Eye (tissue), 1 donor: ENCODE results near the gene C1orf167.

Experiments used
- DNase-seq: peaks from one replicate; pipeline ENCODE4 v3.0.0-alpha.2; 2015

The C1orf167 gene

GRCh38 chr1:11736746-11737639, 25.0 kb upstream of the C1orf167 start:
- peak; percentile 59 for DNase-seq

- DNase-seq, result no peak
These were observed 23.9 kb upstream of the C1orf167 start for GRCh38 chr1:11738096-11738495.

GRCh38 chr1:11738783-11739182, 23.2 kb upstream of the C1orf167 start:
- DNase-seq, result no peak

GRCh38 chr1:11740258-11741192, 21.5 kb upstream of the C1orf167 start:
- no peak for DNase-seq

GRCh38 chr1:11741482-11741881, 20.5 kb upstream of the C1orf167 start:
- no peak for DNase-seq

GRCh38 chr1:11741919-11742558, 20.0 kb upstream of the C1orf167 start:
- DNase-seq, result no peak

GRCh38 chr1:11744287-11744686, 17.7 kb upstream of the C1orf167 start:
- no peak for DNase-seq

GRCh38 chr1:11746092-11746491, 15.9 kb upstream of the C1orf167 start:
- no peak for DNase-seq

GRCh38 chr1:11746795-11747487, 15.1 kb upstream of the C1orf167 start:
- DNase-seq, result no peak

- DNase-seq, result no peak
These were observed 13.4 kb upstream of the C1orf167 start for GRCh38 chr1:11748294-11749202.

- DNase-seq, result no peak
These were observed 12.7 kb upstream of the C1orf167 start for GRCh38 chr1:11749203-11749689.

GRCh38 chr1:11749996-11750395, 12.0 kb upstream of the C1orf167 start:
- no peak for DNase-seq

GRCh38 chr1:11751087-11751486, 10.9 kb upstream of the C1orf167 start:
- no peak for DNase-seq

- DNase-seq, result peak; percentile 57
These were observed 9.5 kb upstream of the C1orf167 start for GRCh38 chr1:11752359-11753088.

GRCh38 chr1:11753555-11754208, 8.3 kb upstream of the C1orf167 start:
- no peak for DNase-seq

- DNase-seq, result no peak
These were observed 4.9 kb upstream of the C1orf167 start for GRCh38 chr1:11757047-11757446.

GRCh38 chr1:11759791-11760190, 2.2 kb upstream of the C1orf167 start:
- DNase-seq, result no peak

- no peak for DNase-seq
These were observed 708 bp upstream of the C1orf167 start for GRCh38 chr1:11761285-11761684.

GRCh38 chr1:11764115-11764514, 2.1 kb downstream of the C1orf167 start:
- DNase-seq, result no peak

- DNase-seq, result no peak
These were observed 2.5 kb downstream of the C1orf167 start for GRCh38 chr1:11764519-11764918.
